ENCODE data around the gene LRCH3.
"Not testable (repeated sequence)": the region's sequence is repeated elsewhere in the genome, so short reads cannot be mapped to it uniquely, and the experiment has no call there.

GRCh38 chr3:197908550-197908949, 117.5 kb downstream of the LRCH3 start:
- not testable (repeated sequence) for TF ChIP-seq POLR2AphosphoS5 (IDR thresholded peaks at IDR 0.05; ENCODE audit: borderline replicate concordance, low read depth, low read length); EZH2 (IDR thresholded peaks at IDR 0.05); FOXP2 (optimal IDR thresholded peaks at IDR 0.05; ENCODE audit: control extremely low read depth, extremely low read length, insufficient read depth)
